CD4-positive, alpha-beta T cell treated with Interferon gamma for 1 hour (primary cell): ENCODE measurements around the gene CDH15.
"Not testable (repeated sequence)": the region's sequence is repeated elsewhere in the genome, so short reads cannot be mapped to it uniquely, and the experiment has no call there.

Experiments
- DNase-seq: peaks from one replicate; pipeline ENCODE4 v3.0.0-alpha.2; 2020

The CDH15 gene

DNA sequence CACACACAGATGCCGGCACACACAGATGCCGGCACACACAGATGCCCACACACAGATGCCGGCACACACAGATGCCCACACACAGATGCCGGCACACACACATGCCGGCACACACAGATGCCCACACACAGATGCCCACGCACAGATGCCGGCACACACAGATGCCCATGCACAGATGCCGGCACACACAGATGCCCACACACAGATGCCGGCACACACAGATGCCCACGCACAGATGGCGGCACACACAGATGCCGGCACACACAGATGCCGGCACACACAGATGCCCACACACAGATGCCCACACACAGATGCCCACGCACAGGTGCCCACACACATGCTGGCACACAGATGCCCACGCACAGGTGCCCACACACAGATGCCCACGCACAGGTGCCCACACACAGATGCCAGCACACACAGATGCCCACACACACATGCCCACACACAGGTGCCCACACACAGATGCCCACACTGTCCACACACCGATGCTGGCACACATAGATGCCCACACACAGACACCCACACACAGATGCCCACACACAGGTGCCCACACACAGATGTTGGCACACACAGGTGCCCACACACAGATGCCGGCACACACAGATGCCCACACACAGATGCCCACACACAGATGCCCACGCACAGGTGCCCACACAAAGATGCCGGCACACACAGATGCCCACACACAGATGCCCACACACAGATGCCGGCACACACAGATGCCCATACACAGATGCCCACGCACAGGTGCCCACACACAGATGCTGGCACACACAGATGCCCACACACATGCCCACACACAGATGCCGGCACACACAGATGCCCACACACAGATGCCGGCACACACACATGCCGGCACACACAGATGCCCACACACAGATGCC lies 17.2 kb downstream of the CDH15 start:
- not testable (repeated sequence) for DNase-seq

- no peak for DNase-seq
These were observed 17.9 kb downstream of the CDH15 start for GRCh38 chr16:89189358-89190025.

GRCh38 chr16:89190150-89190958 lies 18.8 kb downstream of the CDH15 start:
- no peak for DNase-seq

DNA sequence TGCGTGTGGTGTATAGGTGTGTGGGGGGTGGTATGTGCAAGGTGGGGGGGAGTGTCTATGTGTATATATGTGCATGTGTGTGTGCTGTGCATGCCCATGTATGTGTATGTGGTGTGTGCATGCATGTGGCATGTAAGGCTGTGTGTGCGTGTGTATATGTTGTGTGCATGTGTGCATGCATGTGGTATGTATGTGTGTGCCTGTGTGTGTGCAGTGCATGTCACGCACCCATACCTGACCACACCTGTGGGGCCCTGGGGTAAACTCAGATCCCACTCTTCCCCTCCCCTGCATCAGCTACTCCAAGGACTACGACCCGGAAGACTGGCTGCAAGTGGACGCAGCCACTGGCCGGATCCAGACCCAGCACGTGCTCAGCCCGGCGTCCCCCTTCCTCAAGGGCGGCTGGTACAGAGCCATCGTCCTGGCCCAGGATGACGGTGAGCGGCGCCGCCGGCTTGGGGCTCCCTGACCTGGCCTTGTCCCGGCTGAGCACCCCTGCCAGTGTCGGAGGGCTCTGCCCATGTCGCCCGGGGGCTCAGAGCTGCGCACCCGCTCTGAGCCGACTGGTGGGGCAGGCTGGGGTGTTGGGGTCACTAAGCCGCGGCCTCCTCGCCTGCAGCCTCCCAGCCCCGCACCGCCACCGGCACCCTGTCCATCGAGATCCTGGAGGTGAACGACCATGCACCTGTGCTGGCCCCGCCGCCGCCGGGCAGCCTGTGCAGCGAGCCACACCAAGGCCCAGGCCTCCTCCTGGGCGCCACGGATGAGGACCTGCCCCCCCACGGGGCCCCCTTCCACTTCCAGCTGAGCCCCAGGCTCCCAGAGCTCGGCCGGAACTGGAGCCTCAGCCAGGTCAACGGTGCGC lies 19.7 kb downstream of the CDH15 start:
- no peak for DNase-seq

GRCh38 chr16:89191901-89192185 lies 20.3 kb downstream of the CDH15 start:
- no peak for DNase-seq

DNA sequence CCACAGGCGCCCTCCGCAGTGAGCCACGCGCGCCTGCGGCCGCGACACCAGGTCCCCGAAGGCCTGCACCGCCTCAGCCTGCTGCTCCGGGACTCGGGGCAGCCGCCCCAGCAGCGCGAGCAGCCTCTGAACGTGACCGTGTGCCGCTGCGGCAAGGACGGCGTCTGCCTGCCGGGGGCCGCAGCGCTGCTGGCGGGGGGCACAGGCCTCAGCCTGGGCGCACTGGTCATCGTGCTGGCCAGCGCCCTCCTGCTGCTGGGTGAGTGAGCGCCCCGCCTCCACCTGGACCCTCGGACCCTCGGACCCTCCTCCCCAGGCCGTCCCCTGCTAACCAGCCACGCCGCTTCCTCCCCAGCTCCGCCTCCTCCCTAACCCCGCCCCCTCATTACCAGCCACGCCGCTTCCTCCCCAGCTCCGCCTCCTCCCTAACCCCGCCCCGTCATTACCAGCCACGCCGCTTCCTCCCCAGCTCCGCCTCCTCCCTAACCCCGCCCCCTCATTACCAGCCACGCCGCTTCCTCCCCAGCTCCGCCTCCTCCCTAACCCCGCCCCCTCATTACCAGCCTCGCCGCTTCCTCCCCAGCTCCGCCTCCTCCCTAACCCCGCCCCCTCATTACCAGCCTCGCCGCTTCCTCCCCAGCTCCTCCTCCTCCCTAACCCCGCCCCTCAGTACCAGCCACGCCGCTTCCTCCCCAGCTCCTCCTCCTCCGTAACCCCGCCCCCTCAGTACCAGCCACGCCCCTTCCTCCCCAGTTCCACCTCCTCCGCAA lies 20.8 kb downstream of the CDH15 start:
- DNase-seq = peak; percentile 87

DNA sequence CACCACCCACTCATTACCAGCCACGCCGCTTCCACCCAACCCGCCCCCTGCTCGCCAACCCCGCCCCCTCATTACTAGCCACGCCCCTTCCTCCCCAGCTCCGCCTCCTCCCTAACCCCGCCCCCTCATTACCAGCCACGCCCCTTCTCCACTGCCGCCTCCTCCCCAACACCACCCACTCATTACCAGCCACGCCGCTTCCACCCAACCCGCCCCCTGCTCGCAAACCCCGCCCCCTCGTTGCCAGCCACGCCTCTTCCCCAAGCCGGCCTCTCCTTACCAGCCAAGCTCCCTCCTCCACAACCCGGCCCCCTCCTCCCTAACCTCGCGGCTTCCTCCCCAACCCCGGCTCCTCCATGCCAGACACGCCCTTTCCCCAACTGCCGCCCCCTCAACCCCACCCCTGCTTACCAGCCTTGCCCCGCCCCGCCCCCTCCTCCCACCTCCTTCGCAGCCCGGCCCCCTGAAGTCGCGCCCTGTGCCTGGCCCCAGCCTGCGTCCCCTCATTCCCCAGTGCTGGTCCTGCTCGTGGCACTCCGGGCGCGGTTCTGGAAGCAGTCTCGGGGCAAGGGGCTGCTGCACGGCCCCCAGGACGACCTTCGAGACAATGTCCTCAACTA lies 21.5 kb downstream of the CDH15 start:
- DNase-seq = peak; percentile 74

DNA sequence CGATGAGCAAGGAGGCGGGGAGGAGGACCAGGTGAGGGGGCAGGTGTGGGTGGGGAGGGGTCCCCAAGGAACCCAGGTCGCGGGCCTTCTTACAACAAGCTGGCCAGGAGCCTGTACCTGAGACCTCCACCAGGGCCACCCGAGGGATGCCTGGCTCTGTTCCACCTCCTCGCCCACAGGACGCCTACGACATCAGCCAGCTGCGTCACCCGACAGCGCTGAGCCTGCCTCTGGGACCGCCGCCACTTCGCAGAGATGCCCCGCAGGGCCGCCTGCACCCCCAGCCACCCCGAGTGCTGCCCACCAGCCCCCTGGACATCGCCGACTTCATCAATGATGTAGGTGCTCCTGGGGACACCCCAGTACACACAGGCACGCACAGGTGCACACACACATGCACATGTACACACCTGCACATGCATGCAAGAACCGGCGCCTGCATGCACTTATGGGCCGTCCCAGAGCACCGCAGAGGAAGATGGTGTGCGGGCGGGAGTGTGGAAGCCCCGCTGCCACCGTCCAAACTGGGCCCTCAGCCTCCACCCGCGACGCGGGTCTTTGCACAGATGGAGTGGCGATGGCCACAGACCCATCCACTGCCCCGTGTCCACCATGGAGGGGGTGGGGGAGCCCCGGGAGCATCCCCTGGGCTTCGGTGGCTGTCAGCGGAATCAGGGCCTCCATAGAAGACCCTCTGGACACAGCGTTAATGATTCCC lies 22.2 kb downstream of the CDH15 start:
- DNase-seq = no peak

GRCh38 chr16:89194340-89195311 lies 23.1 kb downstream of the CDH15 start:
- DNase-seq = no peak

DNA sequence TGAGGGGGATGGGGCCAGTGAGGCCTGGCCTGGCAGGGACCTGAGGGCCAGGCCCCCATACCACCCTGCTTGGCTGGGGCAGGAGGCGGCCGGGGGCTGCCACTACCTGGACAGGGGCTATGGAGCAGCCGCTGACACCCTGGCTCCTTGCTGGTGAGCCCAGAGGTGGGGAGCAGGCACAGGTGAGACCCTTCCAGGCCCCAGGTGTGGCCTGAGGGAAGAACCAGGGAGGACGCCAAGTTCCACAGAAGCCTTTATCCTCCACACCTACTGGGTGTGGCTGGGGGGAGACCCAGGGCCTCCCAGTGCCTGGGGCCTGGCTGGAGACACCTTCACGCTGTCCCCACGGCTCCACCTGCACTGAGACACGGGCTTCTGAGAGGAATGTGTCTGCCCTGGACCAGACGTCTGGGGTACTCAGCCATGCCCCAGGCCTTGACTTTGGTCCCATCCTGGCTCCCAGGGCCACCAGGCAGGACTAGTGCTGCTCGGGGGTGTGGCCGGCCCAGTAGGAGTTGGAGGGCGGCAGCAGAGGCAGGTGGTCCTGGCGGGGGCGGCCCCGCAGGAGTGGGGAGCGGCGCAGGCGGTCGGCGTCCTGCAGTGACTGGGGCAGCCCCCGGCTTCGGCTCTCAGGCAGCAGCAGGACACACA lies 24.1 kb downstream of the CDH15 start:
- no peak for DNase-seq

DNA sequence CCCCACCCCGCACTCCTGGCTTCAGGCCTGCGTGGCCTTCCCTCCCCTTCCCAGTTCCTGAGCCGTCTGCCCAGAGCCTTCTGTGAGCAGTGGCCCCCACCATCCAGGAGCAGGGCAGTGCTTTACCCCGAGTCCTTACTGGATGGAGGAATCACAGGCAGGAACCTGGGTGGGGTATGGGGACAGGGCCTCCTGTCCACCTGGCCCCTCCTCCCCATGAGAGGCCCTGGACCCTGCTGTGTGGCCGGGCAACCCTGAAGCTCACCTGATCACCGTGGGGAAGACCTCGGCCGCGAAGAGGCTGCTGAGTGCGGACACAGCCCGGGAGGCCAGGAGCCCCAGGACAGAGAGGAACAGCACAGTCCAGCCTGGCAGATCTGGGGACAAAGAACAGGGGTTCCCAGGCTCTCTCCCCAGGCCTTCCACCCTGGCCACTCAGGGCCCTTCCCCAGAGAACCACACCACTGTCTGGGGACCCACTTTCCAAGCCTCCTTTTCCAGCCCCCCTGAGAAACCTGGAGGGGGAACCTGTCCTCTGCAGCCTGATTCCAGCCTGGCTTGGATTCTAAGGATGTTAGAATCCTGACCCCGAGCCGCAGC lies 25.6 kb downstream of the CDH15 start:
- DNase-seq = no peak

DNA sequence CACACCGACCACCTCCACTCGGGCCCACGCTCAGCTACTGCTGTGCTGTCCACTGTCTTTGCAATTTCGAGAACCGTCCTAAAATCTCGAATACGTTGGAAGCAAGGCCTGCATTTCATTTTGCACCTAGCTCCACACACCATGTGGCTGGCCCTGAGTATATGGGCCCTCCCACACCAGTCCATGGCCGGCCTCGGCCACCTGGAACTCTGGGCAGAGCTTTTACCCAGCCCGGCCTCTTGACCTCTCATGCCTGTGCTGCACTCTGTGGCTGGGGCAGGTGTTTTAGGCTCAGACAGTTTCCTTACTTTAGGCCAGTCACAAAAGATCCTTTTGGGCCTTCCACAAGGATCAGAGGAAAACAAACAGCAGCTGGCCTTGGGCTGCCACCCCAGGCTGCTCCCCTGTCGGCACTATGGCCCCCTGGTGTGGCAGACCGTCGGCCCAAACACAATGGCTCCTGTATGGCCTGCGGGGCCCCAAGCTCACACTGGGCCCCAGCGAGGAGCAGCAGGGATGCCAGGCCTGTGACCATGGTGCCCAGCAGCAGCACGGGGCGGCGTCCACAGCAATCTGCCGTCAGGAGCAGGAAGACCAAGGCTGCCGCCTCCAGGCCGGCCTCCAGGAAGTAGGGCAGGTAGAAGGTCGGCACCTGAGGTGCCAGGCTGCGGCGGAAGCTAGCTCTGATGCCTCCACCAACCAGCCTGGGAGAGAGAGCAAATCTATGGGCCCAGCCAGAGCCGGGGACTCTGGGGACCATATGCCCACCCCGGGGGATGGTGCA lies 26.3 kb downstream of the CDH15 start:
- no peak for DNase-seq

GRCh38 chr16:89198417-89199240 lies 27.1 kb downstream of the CDH15 start:
- DNase-seq = no peak

GRCh38 chr16:89199241-89200123 lies 27.9 kb downstream of the CDH15 start:
- no peak for DNase-seq

- no peak for DNase-seq
These were observed 28.7 kb downstream of the CDH15 start, which contains the start of gene SLC22A31 for GRCh38 chr16:89200124-89200849. TSS of gene SLC22A31 (minus strand) at chr16:89200537. CDS start at chr16:89200501, 36 bp downstream.
